Activated CD4-positive, alpha-beta T cell treated with anti-CD3 and anti-CD28 coated beads, Interleukin-2, amount 50 U/mL, for 4 hours (primary cell): ENCODE results near the gene ZIC4.

ENCODE experiments used
- DNase-seq, 2 experiments: peaks; one replicate each; pipeline ENCODE4 v3.0.0-alpha.2; 2020

Gene ZIC4

GRCh38 chr3:147406028-147406931 lies at the start of gene ZIC4:
TSS of gene ZIC4 (minus strand) at chr3:147406543. CDS start at chr3:147402797, 3,746 bp downstream.
- no peak for DNase-seq

- DNase-seq: no peak
Observed at GRCh38 chr3:147449669-147450068, 43.3 kb upstream of the ZIC4 start.

GRCh38 chr3:147447224-147447623 lies 40.9 kb upstream of the ZIC4 start:
- DNase-seq: no peak

- no peak for DNase-seq
Observed at GRCh38 chr3:147431751-147432150, 25.4 kb upstream of the ZIC4 start.

- DNase-seq: no peak
Observed at GRCh38 chr3:147428754-147429153, 22.4 kb upstream of the ZIC4 start.

- no peak for DNase-seq
Observed at GRCh38 chr3:147428326-147428725, 22.0 kb upstream of the ZIC4 start.

GRCh38 chr3:147427746-147428145 lies 21.4 kb upstream of the ZIC4 start:
- DNase-seq: no peak

GRCh38 chr3:147426931-147427330 lies 20.6 kb upstream of the ZIC4 start:
- DNase-seq: no peak

GRCh38 chr3:147425388-147425850 lies 19.1 kb upstream of the ZIC4 start:
- no peak for DNase-seq

- no peak for DNase-seq
Observed at GRCh38 chr3:147424581-147425387, 18.4 kb upstream of the ZIC4 start.

- DNase-seq: no peak
Observed at GRCh38 chr3:147423798-147424580, 17.6 kb upstream of the ZIC4 start.

- DNase-seq: no peak
Observed at GRCh38 chr3:147423537-147423797, 17.1 kb upstream of the ZIC4 start.

- DNase-seq: no peak
Observed at GRCh38 chr3:147422601-147423536, 16.5 kb upstream of the ZIC4 start.

GRCh38 chr3:147422196-147422595 lies 15.9 kb upstream of the ZIC4 start:
- DNase-seq: no peak

- no peak for DNase-seq
Observed at GRCh38 chr3:147421184-147421912, 15.0 kb upstream of the ZIC4 start.

- no peak for DNase-seq
Observed at GRCh38 chr3:147420353-147421183, 14.2 kb upstream of the ZIC4 start.

GRCh38 chr3:147419781-147420224 lies 13.5 kb upstream of the ZIC4 start:
- no peak for DNase-seq

GRCh38 chr3:147418808-147419701 lies 12.7 kb upstream of the ZIC4 start:
- DNase-seq: no peak

GRCh38 chr3:147418371-147418781 lies 12.0 kb upstream of the ZIC4 start:
- no peak for DNase-seq
